Amygdala (tissue), 56 donors: ENCODE data around the gene POLDIP3.

Source experiments
- DNase-seq, 56 donors: peaks; one replicate each; lab custom pipeline; 2025; lab: John Stamatoyannopoulos, UW

The POLDIP3 gene

GRCh38 chr22:42614312-42615091 lies at the start of gene POLDIP3:
POLDIP3 (minus strand) TSS chr22:42614883; CDS start chr22:42614857, 26 bp downstream.
- peak; percentile 86 to 100 (median 96) for DNase-seq

GRCh38 chr22:42661985-42662831 lies 47.5 kb upstream of the POLDIP3 start:
- peak in 47 of 56 donors; percentile 8 to 86 (median 45) for DNase-seq

GRCh38 chr22:42656578-42656977 lies 41.9 kb upstream of the POLDIP3 start:
- DNase-seq: no peak

- DNase-seq: no peak
Measured at GRCh38 chr22:42655693-42656092, 41.0 kb upstream of the POLDIP3 start.

- DNase-seq: no peak
Measured at GRCh38 chr22:42654436-42655073, 39.9 kb upstream of the POLDIP3 start.

GRCh38 chr22:42653999-42654398 lies 39.3 kb upstream of the POLDIP3 start:
- no peak for DNase-seq

GRCh38 chr22:42651134-42651533 lies 36.5 kb upstream of the POLDIP3 start:
- no peak for DNase-seq

GRCh38 chr22:42649246-42650099 lies 34.8 kb upstream of the POLDIP3 start, which contains the start of gene CYB5R3:
CYB5R3 (minus strand) TSS chr22:42649392; CDS start chr22:42649315, 77 bp downstream.
- peak in 54 of 56 donors; percentile 23 to 86 (median 67) for DNase-seq

GRCh38 chr22:42648368-42649245 lies 33.9 kb upstream of the POLDIP3 start:
- DNase-seq: peak in 18 of 56 donors; percentile 20 to 76 (median 48)

GRCh38 chr22:42648017-42648367 lies 33.3 kb upstream of the POLDIP3 start:
- DNase-seq: no peak

GRCh38 chr22:42646569-42647525 lies 32.2 kb upstream of the POLDIP3 start:
- DNase-seq: peak in 1 of 56 donors; percentile 11

- no peak for DNase-seq
Measured at GRCh38 chr22:42645938-42646568, 31.4 kb upstream of the POLDIP3 start.

- DNase-seq: no peak
Measured at GRCh38 chr22:42645341-42645937, 30.8 kb upstream of the POLDIP3 start.

GRCh38 chr22:42644422-42645340 lies 30.0 kb upstream of the POLDIP3 start:
- peak in 6 of 56 donors; percentile 9 to 69 (median 22) for DNase-seq

- DNase-seq: no peak
Measured at GRCh38 chr22:42643634-42644421, 29.1 kb upstream of the POLDIP3 start.
